ENCODE results near the gene DNAH17. TPM values are rescaled to one million over a fixed set of nuclear protein-coding genes. Genes with fewer than 3 reads are reported as not detected.
A peak's percentile ranks its signal among the peaks of the same experiment; 100 is the strongest.

The DNAH17 gene
- total and polyA plus RNA-seq, 2 of the 13 experiments (the other 11 are each of a cell fraction or from before 2014, with no cell fraction given), result 0.86 to 1.6 TPM

GRCh38 chr17:78396441-78397337 lies 180.5 kb downstream of the DNAH17 start (continued):
- TF ChIP-seq, protein P1, sequence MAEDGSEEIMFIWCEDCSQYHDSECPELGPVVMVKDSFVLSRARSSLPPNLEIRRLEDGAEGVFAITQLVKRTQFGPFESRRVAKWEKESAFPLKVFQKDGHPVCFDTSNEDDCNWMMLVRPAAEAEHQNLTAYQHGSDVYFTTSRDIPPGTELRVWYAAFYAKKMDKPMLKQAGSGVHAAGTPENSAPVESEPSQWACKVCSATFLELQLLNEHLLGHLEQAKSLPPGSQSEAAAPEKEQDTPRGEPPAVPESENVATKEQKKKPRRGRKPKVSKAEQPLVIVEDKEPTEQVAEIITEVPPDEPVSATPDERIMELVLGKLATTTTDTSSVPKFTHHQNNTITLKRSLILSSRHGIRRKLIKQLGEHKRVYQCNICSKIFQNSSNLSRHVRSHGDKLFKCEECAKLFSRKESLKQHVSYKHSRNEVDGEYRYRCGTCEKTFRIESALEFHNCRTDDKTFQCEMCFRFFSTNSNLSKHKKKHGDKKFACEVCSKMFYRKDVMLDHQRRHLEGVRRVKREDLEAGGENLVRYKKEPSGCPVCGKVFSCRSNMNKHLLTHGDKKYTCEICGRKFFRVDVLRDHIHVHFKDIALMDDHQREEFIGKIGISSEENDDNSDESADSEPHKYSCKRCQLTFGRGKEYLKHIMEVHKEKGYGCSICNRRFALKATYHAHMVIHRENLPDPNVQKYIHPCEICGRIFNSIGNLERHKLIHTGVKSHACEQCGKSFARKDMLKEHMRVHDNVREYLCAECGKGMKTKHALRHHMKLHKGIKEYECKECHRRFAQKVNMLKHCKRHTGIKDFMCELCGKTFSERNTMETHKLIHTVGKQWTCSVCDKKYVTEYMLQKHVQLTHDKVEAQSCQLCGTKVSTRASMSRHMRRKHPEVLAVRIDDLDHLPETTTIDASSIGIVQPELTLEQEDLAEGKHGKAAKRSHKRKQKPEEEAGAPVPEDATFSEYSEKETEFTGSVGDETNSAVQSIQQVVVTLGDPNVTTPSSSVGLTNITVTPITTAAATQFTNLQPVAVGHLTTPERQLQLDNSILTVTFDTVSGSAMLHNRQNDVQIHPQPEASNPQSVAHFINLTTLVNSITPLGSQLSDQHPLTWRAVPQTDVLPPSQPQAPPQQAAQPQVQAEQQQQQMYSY (CRISPR knock-in tag; IDR thresholded peaks at IDR 0.05), result no peak
- TF ChIP-seq PHF8 (CRISPR knock-in tag; IDR thresholded peaks at IDR 0.05), result no peak
- TF ChIP-seq ZNF841 (CRISPR knock-in tag; IDR thresholded peaks at IDR 0.05; ENCODE audit: borderline replicate concordance), result no peak
- TF ChIP-seq, protein P2, sequence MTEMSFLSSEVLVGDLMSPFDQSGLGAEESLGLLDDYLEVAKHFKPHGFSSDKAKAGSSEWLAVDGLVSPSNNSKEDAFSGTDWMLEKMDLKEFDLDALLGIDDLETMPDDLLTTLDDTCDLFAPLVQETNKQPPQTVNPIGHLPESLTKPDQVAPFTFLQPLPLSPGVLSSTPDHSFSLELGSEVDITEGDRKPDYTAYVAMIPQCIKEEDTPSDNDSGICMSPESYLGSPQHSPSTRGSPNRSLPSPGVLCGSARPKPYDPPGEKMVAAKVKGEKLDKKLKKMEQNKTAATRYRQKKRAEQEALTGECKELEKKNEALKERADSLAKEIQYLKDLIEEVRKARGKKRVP (CRISPR knock-in tag; IDR thresholded peaks at IDR 0.05), result no peak
- no peak for TF ChIP-seq ZNF142 (CRISPR knock-in tag; IDR thresholded peaks at IDR 0.05)
- TF ChIP-seq, protein P3, sequence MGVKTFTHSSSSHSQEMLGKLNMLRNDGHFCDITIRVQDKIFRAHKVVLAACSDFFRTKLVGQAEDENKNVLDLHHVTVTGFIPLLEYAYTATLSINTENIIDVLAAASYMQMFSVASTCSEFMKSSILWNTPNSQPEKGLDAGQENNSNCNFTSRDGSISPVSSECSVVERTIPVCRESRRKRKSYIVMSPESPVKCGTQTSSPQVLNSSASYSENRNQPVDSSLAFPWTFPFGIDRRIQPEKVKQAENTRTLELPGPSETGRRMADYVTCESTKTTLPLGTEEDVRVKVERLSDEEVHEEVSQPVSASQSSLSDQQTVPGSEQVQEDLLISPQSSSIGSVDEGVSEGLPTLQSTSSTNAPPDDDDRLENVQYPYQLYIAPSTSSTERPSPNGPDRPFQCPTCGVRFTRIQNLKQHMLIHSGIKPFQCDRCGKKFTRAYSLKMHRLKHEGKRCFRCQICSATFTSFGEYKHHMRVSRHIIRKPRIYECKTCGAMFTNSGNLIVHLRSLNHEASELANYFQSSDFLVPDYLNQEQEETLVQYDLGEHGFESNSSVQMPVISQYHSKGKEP (CRISPR knock-in tag; IDR thresholded peaks at IDR 0.05), result no peak
- TF ChIP-seq KDM5B (CRISPR knock-in tag; IDR thresholded peaks at IDR 0.05; ENCODE audit: borderline replicate concordance), result peak; percentile 39; the same call in 1 of the 2 replicates
- no peak for TF ChIP-seq U2AF2 (IDR thresholded peaks at IDR 0.05; ENCODE audit: low read depth, low read length)
- TF ChIP-seq, protein P4, sequence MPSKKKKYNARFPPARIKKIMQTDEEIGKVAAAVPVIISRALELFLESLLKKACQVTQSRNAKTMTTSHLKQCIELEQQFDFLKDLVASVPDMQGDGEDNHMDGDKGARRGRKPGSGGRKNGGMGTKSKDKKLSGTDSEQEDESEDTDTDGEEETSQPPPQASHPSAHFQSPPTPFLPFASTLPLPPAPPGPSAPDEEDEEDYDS (CRISPR knock-in tag; IDR thresholded peaks at IDR 0.05), result no peak
- TF ChIP-seq ZBTB33 (CRISPR knock-in tag; IDR thresholded peaks at IDR 0.05), result peak; percentile 35

Data from HepG2 (cell line).